ENCODE data around the gene SH3PXD2A.

Gene SH3PXD2A

GRCh38 chr10:103828107-103828506 is 27.3 kb downstream of the SH3PXD2A start:
- Histone ChIP-seq H3K27ac (no peak overlapping the region), H3K4me3 (no peak overlapping the region)
- no peak for TF ChIP-seq CTCF (IDR thresholded peaks at IDR 0.05)
- no peak for DNase-seq (ENCODE audit: low spot score)

- no peak overlapping the region for H3K27ac ChIP-seq
- no peak for DNase-seq (ENCODE audit: low spot score)
- TF ChIP-seq CTCF (IDR thresholded peaks at IDR 0.05), result no peak
- H3K4me3 ChIP-seq, result no peak overlapping the region
Measured at GRCh38 chr10:103826885-103827284, 28.5 kb downstream of the SH3PXD2A start.

GRCh38 chr10:103824281-103824680 is 31.1 kb downstream of the SH3PXD2A start:
- Histone ChIP-seq H3K4me3 (no peak overlapping the region), H3K27ac (no peak overlapping the region)
- TF ChIP-seq CTCF (IDR thresholded peaks at IDR 0.05), result no peak
- no peak for DNase-seq (ENCODE audit: low spot score)

GRCh38 chr10:103823706-103824272 is 31.6 kb downstream of the SH3PXD2A start:
- no peak for TF ChIP-seq CTCF (IDR thresholded peaks at IDR 0.05)
- Histone ChIP-seq H3K4me3 (no peak overlapping the region), H3K27ac (no peak overlapping the region)
- DNase-seq (ENCODE audit: low spot score), result no peak

- H3K4me3 ChIP-seq, result no peak overlapping the region
- no peak for TF ChIP-seq CTCF (IDR thresholded peaks at IDR 0.05)
- H3K27ac ChIP-seq, result no peak overlapping the region
- no peak for DNase-seq (ENCODE audit: low spot score)
Measured at GRCh38 chr10:103822800-103823199, 32.6 kb downstream of the SH3PXD2A start.

- DNase-seq (ENCODE audit: low spot score), result no peak
- H3K4me3 ChIP-seq, result no peak overlapping the region
- TF ChIP-seq CTCF (IDR thresholded peaks at IDR 0.05), result no peak
- no peak overlapping the region for H3K27ac ChIP-seq
Measured at GRCh38 chr10:103822107-103822716, 33.2 kb downstream of the SH3PXD2A start.
